HCT116 (cell line): Measurements from ENCODE around the gene ERBIN. TPM values are rescaled to one million over a fixed set of nuclear protein-coding genes. Genes with fewer than 3 reads are reported as not detected.

Source experiments
- ATAC-seq: fragments of 200-7000 bp; cut with Tn5 transposase; 2 replicates; pipeline ENCODE4 v1.9.1; 2020; ENCODE audit warnings: mild to moderate bottlenecking, moderate library complexity
- BruUV-seq: library from RNA; stranded (reverse); fragments of 400-500 nt; replicated peaks from 2 replicates; lab custom pipeline; 2021; lab: Mats Ljungman, UMichigan
- CTCF ChIA-PET: fragments of 300-600 bp; sonication (Branson Sonifier 250); formaldehyde crosslinking; loops from one replicate; lab custom pipeline; 2021; ENCODE audit warnings: antibody characterized with exemption; lab: Charles Lee
- POLR2A ChIA-PET: fragments of 300-600, 350-600 bp; sonication (Branson Sonifier 250); formaldehyde crosslinking; loops from one replicate; lab custom pipeline; 2021; ENCODE audit warnings: antibody characterized with exemption; lab: Charles Lee
- RAD21 ChIA-PET, 2 experiments: fragments of 300-600 bp; sonication (Branson Sonifier 250); formaldehyde crosslinking; loops; one replicate each; lab custom pipeline; 2023; ENCODE audit warnings: low total read pairs in 2 of 2; ENCODE audit not compliant: uncharacterized antibody in 2 of 2, unreplicated experiment in 2 of 2, low non-redundant PET in 1 of 2; lab: Charles Lee
- DNase-seq: peaks from one replicate; pipeline ENCODE4 v3.0.0-alpha.2; 2010; ENCODE audit warnings: low read depth, low spot score
- H2AFZ ChIP-seq: fragments of 200-600 bp; shearing (Covaris generic), sonication (generic); 2 replicates; pipeline ENCODE4 v1.6.1; 2017; ENCODE audit warnings: low read depth, mixed run types, mixed read lengths, antibody characterized with exemption, low read length; ENCODE audit not compliant: poor library complexity, severe bottlenecking
- H3K27ac ChIP-seq: 2 replicates; pipeline ENCODE4 v1.5.1; 2012; ENCODE audit warnings: low read depth, low read length
- H3K27me3 ChIP-seq: fragments of 200-600 bp; sonication (generic); 2 replicates; pipeline ENCODE4 v1.6.1; 2016; ENCODE audit warnings: mixed run types, low read length, mixed read lengths; ENCODE audit not compliant: insufficient read depth
- H3K36me3 ChIP-seq, 2 experiments: fragments of 200-500 bp in 1 of 2; fragments of 200-600 bp in 1 of 2; sonication (Bioruptor generic) in 1 of 2; sonication (generic) in 1 of 2; 2 replicates each; pipeline versions ENCODE4 v1.5.1 to v1.6.1; 2014 to 2016; ENCODE audit warnings: low read length in 2 of 2, inconsistent platforms in 1 of 2, mixed read lengths in 1 of 2, mixed run types in 1 of 2; ENCODE audit not compliant: insufficient read depth in 2 of 2, control insufficient read depth in 1 of 2
- H3K4me1 ChIP-seq, 2 experiments: fragments of 200-600 bp in 1 of 2; sonication (generic) in 1 of 2; 2 replicates each; pipeline versions ENCODE4 v1.5.1 to v1.6.1; 2012 to 2017; ENCODE audit warnings: low read length in 2 of 2, inconsistent platforms in 1 of 2, mild to moderate bottlenecking in 1 of 2, mixed read lengths in 1 of 2, mixed run types in 1 of 2, moderate library complexity in 1 of 2; ENCODE audit not compliant: insufficient read depth in 2 of 2, control insufficient read depth in 1 of 2
- H3K4me2 ChIP-seq: fragments of 200-600 bp; sonication (generic); 2 replicates; pipeline ENCODE4 v1.6.1; 2017; ENCODE audit warnings: mixed run types, low read length, mixed read lengths
- H3K4me3 ChIP-seq, 2 experiments: fragments of 200-600 bp in 1 of 2; sonication (generic) in 1 of 2; replicated peaks in 1 of 2; 2 replicates each; pipeline ENCODE4 v1.5.1; 2011 to 2016; ENCODE audit warnings: low read length in 2 of 2, control low read depth in 1 of 2, low read depth in 1 of 2, mild to moderate bottlenecking in 1 of 2, mixed read lengths in 1 of 2, mixed run types in 1 of 2
- H3K79me2 ChIP-seq: fragments of 200-600 bp; sonication (generic); 2 replicates; pipeline ENCODE4 v1.6.1; 2017; ENCODE audit warnings: mild to moderate bottlenecking, mixed run types, low read length, moderate library complexity, mixed read lengths; ENCODE audit not compliant: insufficient read depth
- H3K9ac ChIP-seq: fragments of 200-600 bp; sonication (generic); 2 replicates; pipeline ENCODE4 v1.6.1; 2016; ENCODE audit warnings: low read length, mixed read lengths
- H3K9me2 ChIP-seq: fragments of 200-600 bp; sonication (generic), shearing (Covaris generic); 2 replicates; pipeline ENCODE4 v1.6.1; 2017; ENCODE audit warnings: mixed run types, mild to moderate bottlenecking, moderate library complexity; ENCODE audit not compliant: insufficient read depth
- H3K9me3 ChIP-seq, 2 experiments: fragments of 200-500 bp in 1 of 2; fragments of 200-600 bp in 1 of 2; sonication (Bioruptor generic) in 1 of 2; sonication (generic) in 1 of 2; 2 replicates each; pipeline ENCODE4 v1.6.1; 2014 to 2017; ENCODE audit warnings: low read length in 2 of 2, mixed read lengths in 2 of 2, inconsistent platforms in 1 of 2, low read depth in 1 of 2, mild to moderate bottlenecking in 1 of 2, mixed run types in 1 of 2, moderate library complexity in 1 of 2; ENCODE audit not compliant: control insufficient read depth in 1 of 2, insufficient read depth in 1 of 2
- H4K20me1 ChIP-seq: fragments of 200-600 bp; sonication (generic), shearing (Covaris generic); 2 replicates; pipeline ENCODE4 v1.6.1; 2017; ENCODE audit warnings: mixed run types, mild to moderate bottlenecking, moderate library complexity; ENCODE audit not compliant: insufficient read depth
- EGR1 ChIP-seq: IDR thresholded peaks from 2 replicates; pipeline ENCODE4 v1.6.1; 2012; ENCODE audit warnings: low read depth
- ELF1 ChIP-seq: IDR thresholded peaks from 2 replicates; pipeline ENCODE4 v1.6.1; 2012; ENCODE audit warnings: low read depth, borderline replicate concordance
- EZH2 ChIP-seq: fragments of 200-600 bp; sonication (generic); IDR thresholded peaks from 2 replicates; pipeline ENCODE4 v1.6.1; 2017; ENCODE audit warnings: antibody characterized with exemption, mixed run types
- EZH2phosphoT487 ChIP-seq: fragments of 200-600 bp; IDR thresholded peaks from 2 replicates; pipeline ENCODE4 v1.6.1; 2018; ENCODE audit warnings: antibody characterized with exemption, borderline replicate concordance
- FOSL1 ChIP-seq: IDR thresholded peaks from 2 replicates; pipeline ENCODE4 v1.6.1; 2012; ENCODE audit warnings: low read depth
- JUND ChIP-seq: IDR thresholded peaks from 2 replicates; pipeline ENCODE4 v1.6.1; 2012
- POLR2A ChIP-seq: IDR thresholded peaks from 2 replicates; pipeline ENCODE4 v1.7.0; 2011; ENCODE audit warnings: borderline replicate concordance; ENCODE audit not compliant: insufficient read depth, insufficient read length; ENCODE audit errors: extremely low read depth
- POLR2AphosphoS5 ChIP-seq: IDR thresholded peaks from 2 replicates; pipeline ENCODE4 v1.6.1; 2011; ENCODE audit warnings: mild to moderate bottlenecking, low read depth, low read length, moderate library complexity
- SIN3A ChIP-seq: IDR thresholded peaks from 2 replicates; pipeline ENCODE4 v1.6.1; 2012; ENCODE audit warnings: low read depth
- SP1 ChIP-seq: IDR thresholded peaks from 2 replicates; pipeline ENCODE4 v1.6.1; 2012; ENCODE audit warnings: low read depth
- SRF ChIP-seq: IDR thresholded peaks from 2 replicates; pipeline ENCODE4 v1.6.1; 2012; ENCODE audit warnings: low read depth
- TCF7L2 ChIP-seq: IDR thresholded peaks from 2 replicates; pipeline ENCODE4 v1.7.0; 2011; ENCODE audit warnings: borderline replicate concordance, inconsistent platforms; ENCODE audit not compliant: insufficient read depth, insufficient read length; ENCODE audit errors: extremely low read depth
- ZBTB33 ChIP-seq: IDR thresholded peaks from 2 replicates; pipeline ENCODE4 v1.6.1; 2011; ENCODE audit warnings: mild to moderate bottlenecking, low read length, moderate library complexity; ENCODE audit not compliant: insufficient replicate concordance; ENCODE audit errors: extremely low read depth
- intact Hi-C: fragments of 100-400 bp; cut with micrococcal nuclease; formaldehyde crosslinking; loops from 2 replicates; pipeline ENCODE4 v1.10.0; 2022
- total RNA-seq: library from RNA; stranded (reverse); gene quantifications from one replicate; pipeline ENCODE4 v1.2.1, GENCODE V29; 2021; ENCODE audit not compliant: unreplicated experiment
- TF ChIP-seq, protein P1 (sequence below): IDR thresholded peaks from 2 replicates; pipeline ENCODE4 v1.6.1; 2012; ENCODE audit warnings: low read depth

The ERBIN gene
- total RNA-seq, 1 experiment from 2014 or later: 57.4 TPM

- Histone ChIP-seq H3K4me1 (peaks cover 0 to 3% of the 10 kb centered on the region in 2 experiments; a peak in 1 of 4 replicates), H3K4me3 (no peak overlapping the region), H3K9me3 (no peaks in the 10 kb centered on the region), H3K9ac (no peak overlapping the region), H3K4me2 (no peak overlapping the region), H4K20me1 (0 out of 2 replicates have a peak, but pooled peaks cover 9% of the 10 kb centered on the region), H3K27me3 (no peaks in the 10 kb centered on the region), H3K79me2 (peaks cover 82% of the 10 kb centered on the region), H3K36me3 (no peaks in the 10 kb centered on the region), H2AFZ (no peak overlapping the region), H3K27ac (no peak overlapping the region), H3K9me2 (no peaks in the 10 kb centered on the region)
- no peak for DNase-seq
- ChIA-PET RAD21 (no interaction called here), CTCF (no interaction called here), POLR2A (no interaction called here)
- intact Hi-C loops: no loop called here
- TF ChIP-seq SIN3A (no peak), EZH2phosphoT487 (no peak)
- BruUV-seq: no TSS peak
- ATAC-seq: no peak
These were observed 60.4 kb downstream of the ERBIN start for GRCh38 chr5:65986796-65987195.

DNA sequence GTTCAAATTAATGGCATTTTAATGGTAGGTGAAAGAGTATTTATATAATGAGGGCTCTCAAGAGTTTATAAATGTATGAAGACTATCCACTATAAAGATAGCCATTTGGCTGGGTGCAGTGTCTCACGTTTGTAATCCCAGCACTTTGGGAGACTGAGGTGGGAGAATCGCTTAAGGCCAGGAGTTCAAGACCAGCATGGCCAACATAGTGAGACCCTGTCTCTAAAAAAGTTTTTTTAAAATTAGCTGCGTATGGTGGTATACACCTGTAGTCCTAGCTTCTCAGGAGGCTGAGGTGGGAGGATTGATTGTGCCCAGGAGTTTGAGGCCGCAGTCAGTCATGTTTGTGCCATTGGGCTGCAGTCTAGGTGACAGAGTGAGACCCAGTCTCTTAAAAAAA, 61.6 kb downstream of the ERBIN start:
- BruUV-seq: no TSS peak
- H3K4me3 ChIP-seq: no peak overlapping the region
- POLR2A ChIA-PET: no interaction called here

More for the DNA sequence above, 61.6 kb downstream of the ERBIN start:
- Histone ChIP-seq H3K36me3 (peaks cover 0 to 2% of the 10 kb centered on the region in 2 experiments; a peak in 1 of 4 replicates), H3K9ac (no peak overlapping the region), H3K79me2 (peaks cover 71% of the 10 kb centered on the region), H3K9me2 (no peaks in the 10 kb centered on the region), H3K9me3 (no peaks in the 10 kb centered on the region), H3K27me3 (no peaks in the 10 kb centered on the region), H3K4me2 (no peak overlapping the region), H3K4me1 (no peaks in the 10 kb centered on the region), H4K20me1 (0 out of 2 replicates have a peak, but pooled peaks cover 9% of the 10 kb centered on the region), H3K27ac (no peak overlapping the region), H2AFZ (no peak overlapping the region)
- no peak for DNase-seq
- intact Hi-C loops: no loop called here
- TF ChIP-seq TCF7L2 (no peak), ELF1 (no peak), SP1 (no peak), SRF (no peak), JUND (no peak), POLR2AphosphoS5 (no peak), POLR2A (no peak), EGR1 (no peak), FOSL1 (no peak), EZH2phosphoT487 (no peak), EZH2 (no peak), ZBTB33 (no peak)
- TF ChIP-seq, protein P1, sequence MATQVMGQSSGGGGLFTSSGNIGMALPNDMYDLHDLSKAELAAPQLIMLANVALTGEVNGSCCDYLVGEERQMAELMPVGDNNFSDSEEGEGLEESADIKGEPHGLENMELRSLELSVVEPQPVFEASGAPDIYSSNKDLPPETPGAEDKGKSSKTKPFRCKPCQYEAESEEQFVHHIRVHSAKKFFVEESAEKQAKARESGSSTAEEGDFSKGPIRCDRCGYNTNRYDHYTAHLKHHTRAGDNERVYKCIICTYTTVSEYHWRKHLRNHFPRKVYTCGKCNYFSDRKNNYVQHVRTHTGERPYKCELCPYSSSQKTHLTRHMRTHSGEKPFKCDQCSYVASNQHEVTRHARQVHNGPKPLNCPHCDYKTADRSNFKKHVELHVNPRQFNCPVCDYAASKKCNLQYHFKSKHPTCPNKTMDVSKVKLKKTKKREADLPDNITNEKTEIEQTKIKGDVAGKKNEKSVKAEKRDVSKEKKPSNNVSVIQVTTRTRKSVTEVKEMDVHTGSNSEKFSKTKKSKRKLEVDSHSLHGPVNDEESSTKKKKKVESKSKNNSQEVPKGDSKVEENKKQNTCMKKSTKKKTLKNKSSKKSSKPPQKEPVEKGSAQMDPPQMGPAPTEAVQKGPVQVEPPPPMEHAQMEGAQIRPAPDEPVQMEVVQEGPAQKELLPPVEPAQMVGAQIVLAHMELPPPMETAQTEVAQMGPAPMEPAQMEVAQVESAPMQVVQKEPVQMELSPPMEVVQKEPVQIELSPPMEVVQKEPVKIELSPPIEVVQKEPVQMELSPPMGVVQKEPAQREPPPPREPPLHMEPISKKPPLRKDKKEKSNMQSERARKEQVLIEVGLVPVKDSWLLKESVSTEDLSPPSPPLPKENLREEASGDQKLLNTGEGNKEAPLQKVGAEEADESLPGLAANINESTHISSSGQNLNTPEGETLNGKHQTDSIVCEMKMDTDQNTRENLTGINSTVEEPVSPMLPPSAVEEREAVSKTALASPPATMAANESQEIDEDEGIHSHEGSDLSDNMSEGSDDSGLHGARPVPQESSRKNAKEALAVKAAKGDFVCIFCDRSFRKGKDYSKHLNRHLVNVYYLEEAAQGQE: no peak
- RAD21 ChIA-PET: no interaction called here
- no peak for ATAC-seq
- CTCF ChIA-PET: no interaction called here
